ENCODE results near the gene OR1C1.
"Not testable (repeated sequence)": the region's sequence is repeated elsewhere in the genome, so short reads cannot be mapped to it uniquely, and the experiment has no call there.

The OR1C1 gene, protein sequence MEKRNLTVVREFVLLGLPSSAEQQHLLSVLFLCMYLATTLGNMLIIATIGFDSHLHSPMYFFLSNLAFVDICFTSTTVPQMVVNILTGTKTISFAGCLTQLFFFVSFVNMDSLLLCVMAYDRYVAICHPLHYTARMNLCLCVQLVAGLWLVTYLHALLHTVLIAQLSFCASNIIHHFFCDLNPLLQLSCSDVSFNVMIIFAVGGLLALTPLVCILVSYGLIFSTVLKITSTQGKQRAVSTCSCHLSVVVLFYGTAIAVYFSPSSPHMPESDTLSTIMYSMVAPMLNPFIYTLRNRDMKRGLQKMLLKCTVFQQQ

DNA sequence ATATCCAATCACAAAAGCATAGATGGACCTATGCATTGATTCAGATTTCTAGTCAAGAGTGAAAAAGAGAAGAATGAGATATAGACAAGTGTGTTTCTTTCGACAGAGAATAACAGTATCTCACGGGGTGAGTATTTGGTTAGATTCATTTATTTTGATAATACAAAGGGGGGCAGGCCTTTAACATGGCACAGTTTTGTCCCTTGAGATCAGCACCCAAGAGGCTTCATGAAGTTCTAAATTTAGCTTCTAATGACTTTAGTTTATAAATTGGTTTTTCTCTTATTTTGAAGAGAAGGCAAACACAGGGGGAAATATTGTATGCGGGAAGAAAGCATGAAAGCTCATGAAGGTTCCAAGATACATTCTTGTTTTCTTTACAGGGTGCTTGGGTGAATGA lies at the start of gene OR1C1:
Gene OR1C1, minus strand, starts transcription at position 101 of the 400 bp plus-strand sequence. CDS start 2,150 bp downstream, outside the sequence.
- DNase-seq = no peak

DNA sequence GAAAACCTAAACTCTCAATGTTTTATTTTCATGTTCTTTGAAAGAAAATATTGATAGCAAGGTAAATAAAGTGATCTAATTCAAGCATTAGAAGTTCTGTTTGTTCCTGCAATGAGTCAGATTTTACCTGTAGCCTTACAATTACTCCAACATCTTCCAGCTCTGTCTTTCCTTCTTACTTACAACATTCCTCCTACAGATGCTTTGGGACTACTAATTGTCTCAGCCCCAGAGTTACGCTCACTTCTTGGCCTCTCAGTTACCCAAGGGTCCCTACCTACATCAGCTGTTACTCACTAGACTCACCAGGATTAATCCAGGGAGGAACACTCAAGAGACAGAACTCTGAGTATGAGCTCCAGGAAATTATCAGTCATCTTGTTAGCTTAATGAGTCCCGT lies 37.2 kb upstream of the OR1C1 start:
- DNase-seq = no peak

DNA sequence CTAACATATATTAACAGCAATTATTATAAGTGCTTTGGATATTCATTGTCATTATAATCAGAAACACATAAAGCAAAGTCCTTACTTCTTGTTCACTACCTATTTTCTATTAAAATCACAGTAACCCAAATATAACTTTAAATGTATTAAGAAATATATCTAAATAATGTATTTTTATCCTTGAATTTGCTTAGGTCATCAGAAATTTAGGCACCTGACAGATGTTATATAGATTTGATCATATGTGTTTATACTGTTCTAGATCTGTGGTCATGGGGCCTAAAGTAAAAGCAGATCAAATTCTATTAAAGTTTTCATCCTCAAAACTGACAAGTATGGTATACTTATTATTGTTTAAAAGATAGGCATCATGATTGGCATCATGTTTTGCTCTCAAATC lies 9.2 kb upstream of the OR1C1 start:
- no peak for DNase-seq

DNA sequence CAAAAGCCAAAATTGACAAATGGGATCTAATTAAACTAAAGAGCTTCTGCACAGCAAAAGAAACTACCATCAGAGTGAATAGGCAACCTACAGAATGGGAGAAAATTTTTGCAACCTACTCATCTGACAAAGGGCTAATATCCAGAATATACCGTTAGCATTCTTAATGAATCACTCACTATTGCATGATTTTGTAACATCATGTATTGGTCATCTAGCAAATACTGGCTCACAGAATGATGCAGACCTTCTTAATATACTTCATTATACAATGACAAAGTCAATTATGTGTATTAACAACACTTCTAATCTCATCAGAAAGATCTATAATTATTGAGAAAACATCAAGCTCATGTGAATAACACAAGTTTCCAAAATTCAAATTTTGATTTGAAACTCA lies 6.0 kb downstream of the OR1C1 start:
- not testable (repeated sequence) for DNase-seq

DNA sequence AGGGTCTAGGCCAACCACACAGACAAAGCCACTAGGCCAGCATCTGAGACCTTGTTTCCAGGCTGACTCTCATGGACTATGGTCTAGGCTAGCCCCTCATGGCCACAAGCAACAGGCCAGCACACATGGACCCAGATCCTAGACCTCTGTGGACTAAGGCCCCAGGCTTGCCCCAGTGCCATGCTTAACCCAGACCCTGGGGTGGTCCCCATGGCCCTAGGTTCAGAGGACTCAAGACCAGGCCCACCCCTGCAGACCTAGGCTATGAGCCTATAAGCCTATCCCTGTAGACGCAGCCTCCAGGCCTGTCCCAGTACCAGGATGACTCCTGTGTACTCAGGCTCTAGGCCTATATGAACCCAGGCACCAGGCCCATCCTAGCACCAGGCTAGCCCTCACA lies 10.5 kb downstream of the OR1C1 start:
- no peak for DNase-seq

DNA sequence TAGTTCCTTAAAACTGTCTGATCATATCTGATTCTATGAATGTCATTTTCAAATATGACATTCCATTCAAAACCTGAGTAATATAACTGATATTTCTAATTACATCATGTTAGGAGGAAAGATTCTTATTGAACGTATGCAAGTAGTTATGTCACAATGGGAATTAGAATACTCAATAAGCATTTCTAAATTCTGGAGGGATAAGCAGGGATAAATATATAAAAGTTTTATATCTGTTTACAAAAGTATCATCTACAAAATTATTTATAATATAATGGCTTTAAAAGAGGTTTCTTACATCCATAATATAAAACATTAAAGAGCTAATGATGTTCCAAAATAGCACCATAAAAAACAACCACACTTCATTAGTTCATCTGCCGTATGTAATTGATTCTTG lies 12.3 kb downstream of the OR1C1 start, which contains the start of gene OR14A2:
Gene OR14A2, minus strand, starts transcription at position 101 of the 400 bp plus-strand sequence.
- DNase-seq = no peak

DNA sequence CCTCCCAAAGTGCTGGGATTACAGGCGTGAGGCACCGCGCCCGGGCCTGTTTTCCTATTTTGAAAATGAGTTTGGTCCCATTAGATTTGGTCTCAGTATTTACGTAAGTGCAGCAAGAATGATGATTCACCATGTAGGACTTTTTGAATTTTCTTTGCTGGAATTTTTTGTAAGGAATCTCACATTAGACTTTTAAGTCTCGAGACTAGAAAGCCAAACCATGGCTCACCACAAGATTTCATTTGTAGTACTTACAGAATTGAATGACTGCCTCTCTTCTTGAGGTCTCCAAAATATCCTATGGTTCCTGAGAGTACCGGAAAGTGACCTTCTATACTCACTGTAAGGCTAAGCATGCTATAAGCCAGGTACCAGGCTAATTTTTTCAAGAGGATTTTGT lies 12.7 kb downstream of the OR1C1 start:
- DNase-seq = no peak

DNA sequence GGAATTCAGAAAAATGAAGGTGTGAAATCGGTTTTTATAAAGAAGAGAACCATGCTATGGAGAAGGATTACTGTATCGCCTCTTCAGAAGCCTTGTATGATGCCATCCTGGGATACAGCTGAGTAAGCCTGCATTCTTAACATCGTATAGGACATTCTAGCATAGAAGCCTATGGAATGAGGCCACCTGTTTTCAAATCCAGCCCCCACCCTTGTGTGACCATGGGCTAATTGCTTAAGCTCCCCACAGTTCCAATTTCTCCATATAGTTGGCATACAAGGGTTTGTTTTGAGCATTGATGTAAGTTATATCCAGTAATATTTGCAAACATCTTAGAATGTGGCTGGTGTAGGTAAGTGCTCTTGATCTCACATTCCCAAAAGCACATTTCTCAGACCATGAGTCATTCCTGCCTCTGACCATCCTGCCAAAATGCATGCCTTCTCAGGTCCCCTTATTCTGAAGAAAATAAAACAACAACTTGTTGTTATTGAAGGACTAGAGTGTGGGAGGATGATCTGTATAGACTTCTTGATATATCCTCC lies 13.9 kb downstream of the OR1C1 start:
- no peak for DNase-seq

DNA sequence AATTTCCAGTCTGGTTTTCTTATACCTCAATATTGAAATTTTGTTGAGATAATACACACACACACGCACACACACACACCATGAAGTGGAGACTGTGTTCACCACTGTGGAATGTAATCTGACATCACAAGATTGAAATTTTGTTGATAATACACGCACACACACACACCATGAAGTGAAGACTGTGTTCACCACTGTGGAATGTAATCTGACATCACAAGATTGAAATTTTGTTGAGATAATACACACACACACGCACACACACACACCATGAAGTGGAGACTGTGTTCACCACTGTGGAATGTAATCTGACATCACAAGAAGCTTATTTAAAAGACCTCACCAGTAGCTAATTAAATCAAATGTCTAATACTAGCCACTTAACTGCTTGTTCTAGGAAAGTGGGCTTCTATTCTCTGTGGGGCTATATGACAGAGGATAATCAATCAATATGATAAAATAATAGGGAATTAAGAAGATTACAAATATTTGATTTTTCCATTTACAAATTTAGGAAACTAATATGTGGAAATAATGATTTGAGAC lies 18.1 kb downstream of the OR1C1 start:
- DNase-seq = not testable (repeated sequence)

DNA sequence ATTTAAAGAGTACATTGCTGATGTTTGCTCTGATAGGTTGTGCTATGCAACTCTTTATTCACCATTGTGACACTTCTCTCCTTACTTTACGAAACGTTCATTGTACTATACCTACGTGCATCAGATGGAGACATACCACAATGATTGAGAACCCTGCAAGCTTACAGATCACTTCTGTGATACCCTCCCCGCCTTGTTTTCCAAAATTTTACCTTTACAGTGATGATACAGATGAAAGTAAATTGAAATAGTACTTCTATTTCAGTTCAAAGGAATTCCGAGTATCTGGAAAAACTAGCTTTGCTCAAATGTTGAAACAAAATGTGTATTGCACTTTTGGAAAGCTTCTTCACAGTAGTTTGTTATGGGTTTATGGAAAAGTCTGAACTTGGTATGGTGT lies 18.6 kb downstream of the OR1C1 start:
- no peak for DNase-seq

DNA sequence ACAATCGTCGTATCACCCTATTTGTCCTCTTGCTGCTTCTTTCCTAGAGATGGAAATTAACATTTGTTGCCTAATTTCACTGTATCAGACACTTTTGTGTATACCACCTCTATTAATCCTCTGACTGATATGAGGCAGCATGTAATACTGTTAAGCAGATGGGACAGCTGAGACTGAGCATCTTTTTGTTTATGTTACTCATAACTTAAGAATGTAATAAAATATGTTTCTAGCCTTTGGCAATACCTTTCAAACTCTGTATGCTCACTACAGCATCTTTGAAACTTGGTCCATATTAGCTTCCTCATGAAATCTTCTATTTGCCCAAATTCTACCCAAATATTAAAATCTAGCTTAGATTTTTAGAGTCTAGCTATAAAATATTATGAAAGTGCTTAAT lies 19.6 kb downstream of the OR1C1 start:
- no peak for DNase-seq

DNA sequence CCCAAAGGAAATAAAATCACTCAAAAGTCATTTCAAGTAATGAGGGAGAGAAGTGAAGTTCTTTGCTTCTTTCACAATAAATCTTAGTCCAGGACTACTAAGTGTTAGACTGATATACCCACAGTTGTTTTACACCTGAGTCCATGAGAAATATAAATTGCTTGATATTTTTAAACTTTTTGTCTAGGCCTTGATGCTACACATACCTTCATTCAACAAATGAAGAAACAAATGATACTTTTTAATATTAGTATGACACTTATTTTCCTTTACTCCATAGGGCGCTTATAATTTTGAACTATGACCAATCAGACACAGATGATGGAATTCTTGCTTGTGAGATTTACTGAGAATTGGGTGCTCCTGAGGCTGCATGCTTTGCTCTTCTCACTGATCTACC lies 22.0 kb downstream of the OR1C1 start, which contains the start of gene OR14K1:
Gene OR14K1, plus strand, starts transcription at position 301 of the 400 bp plus-strand sequence. Its CDS starts 0 bp downstream, at position 301.
- DNase-seq = no peak

DNA sequence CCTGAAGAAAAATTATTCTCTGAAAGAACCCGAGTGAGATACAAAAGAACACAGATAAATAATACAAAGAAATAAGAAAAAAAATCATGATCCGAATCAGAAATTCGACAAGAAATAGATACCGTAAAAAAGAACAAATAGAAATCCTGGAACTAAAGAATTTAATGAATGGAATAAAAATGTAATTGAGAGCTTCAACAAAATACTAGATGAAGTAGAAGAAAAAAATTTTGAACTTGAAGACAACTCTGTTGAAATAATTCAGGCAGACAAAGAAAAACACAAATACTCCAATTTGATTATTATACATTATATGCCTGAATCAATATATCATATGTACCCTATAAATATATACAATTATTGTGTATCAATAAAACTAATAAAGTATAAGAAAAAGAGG lies 39.1 kb downstream of the OR1C1 start:
- no peak for DNase-seq

DNA sequence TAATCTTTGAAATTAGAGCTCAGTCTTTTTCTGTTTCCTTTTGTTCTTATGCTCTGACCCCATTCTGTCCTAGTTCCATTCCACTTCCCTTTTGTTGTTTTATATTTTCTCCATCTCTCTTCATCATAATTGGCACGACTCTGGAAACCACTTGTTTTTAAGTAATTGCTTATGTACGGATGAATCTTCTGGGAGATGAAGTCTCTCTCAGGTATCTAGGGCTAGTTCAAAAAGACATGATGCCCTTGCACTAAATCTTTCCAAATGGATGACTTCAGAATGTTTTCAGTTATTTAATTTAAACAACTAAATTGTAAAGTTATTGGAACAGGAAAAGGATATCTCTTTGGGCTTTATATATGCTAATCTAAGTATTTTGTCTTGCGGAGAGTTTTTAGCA lies 43.8 kb downstream of the OR1C1 start, which contains the start of gene OR6F1:
Gene OR6F1, minus strand, starts transcription at position 101 of the 400 bp plus-strand sequence. CDS start 3,891 bp downstream, outside the sequence.
- no peak for DNase-seq

DNA sequence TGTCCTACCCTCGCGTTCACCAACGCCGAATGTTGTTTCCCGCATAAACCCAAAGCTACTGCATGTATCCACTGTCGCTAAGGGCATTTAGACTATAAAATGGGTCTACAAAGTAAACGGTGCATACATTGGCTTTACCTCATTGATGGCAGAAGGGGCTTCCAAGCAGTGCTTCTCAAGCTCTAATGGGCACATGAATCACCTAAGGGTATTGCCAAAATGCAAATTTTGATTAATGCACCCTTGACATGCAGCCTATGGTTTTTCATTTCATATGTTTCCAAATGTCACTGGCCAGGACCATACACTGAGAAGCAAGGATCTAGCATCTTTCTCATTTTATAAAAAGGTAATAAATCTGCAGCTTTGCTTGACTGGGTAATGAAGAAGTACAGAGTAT lies 46.6 kb downstream of the OR1C1 start:
- no peak for DNase-seq

DNA sequence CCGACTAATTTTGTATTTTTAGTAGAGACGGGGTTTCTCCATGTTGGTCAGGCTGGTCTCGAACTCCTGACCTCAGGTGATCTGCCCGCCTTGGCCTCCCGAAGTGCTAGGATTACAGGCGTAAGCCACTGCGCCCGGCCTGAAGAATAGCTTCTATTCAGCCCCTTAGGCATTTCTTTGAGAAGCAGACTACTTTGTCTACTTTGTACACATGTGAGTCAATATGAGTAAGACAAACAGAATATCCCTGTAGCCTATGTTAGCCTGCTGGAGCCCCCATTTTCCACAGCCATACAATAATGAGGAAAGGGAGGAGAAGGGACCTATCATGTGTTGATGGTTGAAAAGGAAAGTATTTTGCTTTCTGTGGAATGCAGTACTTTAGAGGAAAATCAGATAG lies 49.7 kb downstream of the OR1C1 start:
- not testable (repeated sequence) for DNase-seq

Data from activated CD4-positive, alpha-beta T cell treated with anti-CD3 and anti-CD28 coated beads, Interleukin-10, Interleukin-2, amounts not matched to agents 100 ng/mL and 50 ng/mL, durations not matched to agents 16 hours and 8 hours (primary cell).